HG03378 (cell line): ENCODE measurements around the gene TNRC18.
A peak's percentile ranks its signal among the peaks of the same experiment; 100 is the strongest.
"Not testable (repeated sequence)": the region's sequence is repeated elsewhere in the genome, so short reads cannot be mapped to it uniquely, and the experiment has no call there.

Experiments used
- ATAC-seq: cut with Tn5 transposase; IDR thresholded peaks from one replicate; pipeline ENCODE4 v1.9.1; 2021; ENCODE audit warnings: mild to moderate bottlenecking, moderate library complexity; ENCODE audit not compliant: unreplicated experiment

TNRC18 gene

GRCh38 chr7:5377816-5378215 is 45.8 kb downstream of the TNRC18 start:
- no peak for ATAC-seq

- no peak for ATAC-seq
Measured at GRCh38 chr7:5377279-5377678, 46.4 kb downstream of the TNRC18 start.

GRCh38 chr7:5375925-5376324 is 47.7 kb downstream of the TNRC18 start:
- no peak for ATAC-seq

GRCh38 chr7:5374464-5374863 is 49.2 kb downstream of the TNRC18 start:
- ATAC-seq, result no peak

GRCh38 chr7:5373300-5373699 is 50.3 kb downstream of the TNRC18 start:
- no peak for ATAC-seq

- ATAC-seq, result no peak
Measured at GRCh38 chr7:5370454-5371353, 52.9 kb downstream of the TNRC18 start.

- ATAC-seq, result no peak
Measured at GRCh38 chr7:5367661-5368060, 56.0 kb downstream of the TNRC18 start.

- peak; percentile 65 for ATAC-seq
Measured at GRCh38 chr7:5365976-5366625, 57.5 kb downstream of the TNRC18 start.

GRCh38 chr7:5363729-5364128 is 59.9 kb downstream of the TNRC18 start:
- no peak for ATAC-seq

GRCh38 chr7:5362466-5362865 is 61.2 kb downstream of the TNRC18 start:
- ATAC-seq, result no peak

- no peak for ATAC-seq
Measured at GRCh38 chr7:5361446-5362127, 62.0 kb downstream of the TNRC18 start.

- no peak for ATAC-seq
Measured at GRCh38 chr7:5360971-5361370, 62.7 kb downstream of the TNRC18 start.

GRCh38 chr7:5360451-5360850 is 63.2 kb downstream of the TNRC18 start:
- no peak for ATAC-seq

GRCh38 chr7:5360021-5360420 is 63.6 kb downstream of the TNRC18 start:
- not testable (repeated sequence) for ATAC-seq

GRCh38 chr7:5359344-5359743 is 64.3 kb downstream of the TNRC18 start:
- no peak for ATAC-seq

GRCh38 chr7:5357951-5358350 is 65.7 kb downstream of the TNRC18 start:
- ATAC-seq, result no peak

GRCh38 chr7:5356751-5357119 is 66.9 kb downstream of the TNRC18 start:
- no peak for ATAC-seq

GRCh38 chr7:5354460-5355232 is 69.0 kb downstream of the TNRC18 start:
- ATAC-seq, result no peak

GRCh38 chr7:5352440-5353010 is 71.1 kb downstream of the TNRC18 start:
- no peak for ATAC-seq

GRCh38 chr7:5351507-5352265 is 71.9 kb downstream of the TNRC18 start:
- no peak for ATAC-seq
